ENCODE data around the gene ABHD3. TPM values are rescaled to one million over a fixed set of nuclear protein-coding genes. Genes with fewer than 3 reads are reported as not detected.
A peak's percentile ranks its signal among the peaks of the same experiment; 100 is the strongest.
"Not testable (repeated sequence)": the region's sequence is repeated elsewhere in the genome, so short reads cannot be mapped to it uniquely, and the experiment has no call there.

The ABHD3 gene
- total RNA-seq, 1 experiment from 2014 or later: 9.0 TPM

DNA sequence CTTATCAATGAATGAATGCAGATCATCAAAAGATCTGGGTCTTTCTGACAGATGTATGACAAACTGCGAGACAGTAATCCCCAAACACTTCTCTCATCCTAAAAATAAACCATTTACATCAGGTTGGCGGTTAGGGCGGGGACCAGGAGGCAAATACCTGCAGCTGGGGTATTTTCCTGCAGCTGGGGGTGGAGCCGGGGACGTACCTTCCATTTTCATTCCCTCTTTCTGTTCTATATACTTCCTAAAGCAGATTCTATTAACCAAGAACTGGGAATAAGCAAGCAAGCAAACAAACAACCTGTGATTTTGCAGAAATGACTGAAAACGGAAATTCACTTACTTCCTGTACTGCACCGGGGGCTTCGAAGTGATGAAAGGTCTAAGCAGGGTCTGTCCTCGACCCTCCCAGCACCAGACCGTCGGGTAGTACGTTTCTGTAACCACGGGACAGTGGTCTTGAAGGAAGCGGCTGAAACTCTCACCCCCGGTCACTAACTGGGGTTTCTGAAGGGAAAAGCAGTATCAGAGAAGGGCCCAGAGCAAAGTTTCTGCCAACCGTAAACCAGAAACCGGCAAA is 1.2 kb downstream of the ABHD3 start:
- no peak for DNase-seq (ENCODE audit: low read depth)

DNA sequence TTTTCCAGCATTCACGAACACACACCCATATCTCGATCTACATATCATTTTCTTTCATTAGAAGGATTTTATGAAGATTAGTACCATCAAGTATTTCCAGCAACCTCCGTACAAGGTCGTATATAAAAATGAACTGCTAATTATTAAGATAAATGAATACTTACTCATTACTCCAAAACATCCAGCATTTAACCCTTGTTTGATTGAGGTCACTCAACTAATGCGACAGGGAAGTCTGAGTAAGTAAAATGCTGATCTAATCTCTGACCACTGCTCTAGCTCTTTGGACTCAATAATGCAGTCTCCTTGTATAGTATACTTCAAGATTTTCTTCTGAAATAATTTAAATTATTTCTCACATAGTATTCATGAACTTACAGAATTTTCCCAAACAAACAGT is 2.0 kb downstream of the ABHD3 start:
- DNase-seq (ENCODE audit: low read depth): no peak

DNA sequence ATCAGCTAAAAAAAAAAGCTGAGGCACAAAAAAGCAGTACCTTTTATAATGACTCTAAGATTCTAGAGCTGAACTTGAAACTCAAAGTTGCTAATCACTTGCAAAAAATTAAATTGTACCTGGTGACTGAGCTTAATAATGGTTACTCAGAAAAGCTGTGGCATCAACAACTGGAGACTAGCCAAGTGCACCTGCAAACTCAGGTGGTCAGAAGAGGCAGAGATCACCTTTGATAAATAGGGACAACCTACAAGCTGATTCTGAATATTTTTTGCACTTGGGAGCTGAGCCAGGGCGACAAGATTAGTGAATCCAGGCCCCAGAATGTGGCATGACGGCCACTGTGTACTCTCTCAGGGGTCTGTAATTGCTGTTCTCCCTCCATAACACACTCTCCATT is 3.0 kb downstream of the ABHD3 start:
- no peak for DNase-seq (ENCODE audit: low read depth)

DNA sequence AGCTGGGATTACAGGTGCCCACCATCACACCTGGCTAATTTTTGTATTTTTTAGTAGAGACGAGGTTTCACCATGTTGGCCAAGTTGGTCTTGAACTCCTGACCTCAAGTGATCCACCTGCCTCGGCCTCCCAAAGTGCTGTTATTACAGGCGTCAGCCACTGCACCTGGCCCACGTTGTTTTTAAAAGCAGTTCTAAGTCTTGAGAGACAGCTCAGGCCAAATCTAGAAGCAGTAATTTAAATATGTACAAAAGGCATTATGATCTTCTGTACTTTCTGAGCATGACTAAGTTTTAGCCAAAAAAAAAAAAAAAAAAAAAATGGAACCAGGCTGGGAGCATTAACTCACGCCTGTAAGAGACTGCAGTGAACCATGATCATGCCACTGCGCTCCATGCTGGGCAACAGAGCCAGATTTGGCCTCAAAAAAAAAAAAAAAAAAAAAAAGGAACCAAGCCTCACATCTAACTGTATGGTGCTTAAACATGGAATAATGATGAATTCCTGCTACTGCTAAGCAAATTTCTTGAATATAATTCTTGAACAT is 4.0 kb downstream of the ABHD3 start:
- DNase-seq (ENCODE audit: low read depth): no peak

DNA sequence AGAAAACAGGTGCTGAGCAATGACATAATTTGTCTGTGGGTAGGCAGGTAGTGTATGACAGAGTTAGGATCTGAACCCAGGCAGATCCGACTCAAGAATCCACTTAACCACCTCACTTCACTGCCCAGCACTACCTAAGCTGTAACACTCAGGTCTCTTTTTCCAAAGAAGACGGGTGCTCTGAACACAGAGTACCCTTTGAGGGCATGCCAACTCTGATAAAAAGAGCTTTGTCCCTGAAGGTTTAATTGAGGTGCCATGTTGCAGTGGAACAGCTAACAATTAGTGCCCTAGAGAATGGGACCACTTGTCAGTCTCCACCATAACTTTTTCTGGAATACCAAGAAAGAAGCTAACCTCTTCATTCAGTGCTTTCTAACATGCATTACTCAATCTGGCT is 11.3 kb downstream of the ABHD3 start:
- DNase-seq (ENCODE audit: low read depth): no peak

DNA sequence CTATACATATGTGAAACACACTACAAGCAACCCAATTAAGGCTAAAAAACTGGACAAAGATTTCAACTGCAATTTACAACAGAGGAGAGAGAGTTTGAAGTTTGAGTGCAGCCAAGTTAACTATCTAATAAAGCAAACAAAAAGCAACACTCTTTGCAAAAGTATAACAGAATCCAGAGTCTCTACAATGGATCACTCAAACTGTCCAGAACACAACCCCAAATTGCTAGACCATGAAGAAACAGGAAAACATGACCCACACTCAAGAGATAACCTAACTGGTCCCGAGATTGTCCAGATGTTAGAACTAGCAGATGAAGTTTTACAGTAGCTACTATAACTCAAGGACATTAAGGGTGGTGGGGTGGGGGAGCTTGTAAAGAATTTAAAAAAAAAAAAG is 14.8 kb downstream of the ABHD3 start:
- no peak for DNase-seq (ENCODE audit: low read depth)

DNA sequence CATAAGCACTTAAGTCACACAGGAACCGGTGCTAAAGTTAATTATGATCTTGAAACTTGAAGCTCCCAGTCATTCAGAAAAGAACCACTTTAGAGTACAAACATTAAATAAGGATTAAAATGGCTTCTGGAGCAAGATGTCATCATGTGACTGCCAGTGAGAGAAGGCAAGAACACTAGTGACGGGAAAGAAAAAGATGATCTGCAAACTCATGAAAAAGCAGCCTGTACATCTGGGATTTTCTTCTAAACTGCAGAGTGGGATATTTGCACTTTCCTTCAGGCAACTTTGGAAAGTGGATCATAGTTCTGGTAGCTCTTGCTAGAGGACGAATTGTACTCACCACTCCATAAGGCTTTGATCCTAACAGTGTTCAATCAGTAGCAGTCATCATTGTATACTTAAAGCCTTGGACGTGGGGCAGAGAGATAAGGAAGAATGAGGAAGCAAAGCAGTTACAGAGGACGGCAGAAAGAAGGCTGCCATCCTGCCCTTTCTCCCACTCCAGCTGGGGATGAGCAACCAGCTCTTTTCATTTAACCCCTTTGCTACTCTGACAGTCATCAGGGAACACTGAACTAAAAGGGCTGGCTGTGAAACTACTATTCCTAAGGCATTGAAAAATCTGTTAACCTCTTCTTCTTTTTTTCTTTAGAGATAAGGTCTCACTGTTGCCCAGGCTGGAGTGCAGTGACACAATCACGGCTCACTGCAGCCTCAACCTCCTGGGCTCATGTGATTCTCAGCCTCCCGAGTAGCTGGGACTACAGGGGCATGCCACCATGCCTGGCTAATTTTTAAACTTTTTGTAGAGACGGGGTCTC is 18.1 kb downstream of the ABHD3 start:
- DNase-seq (ENCODE audit: low read depth): no peak

DNA sequence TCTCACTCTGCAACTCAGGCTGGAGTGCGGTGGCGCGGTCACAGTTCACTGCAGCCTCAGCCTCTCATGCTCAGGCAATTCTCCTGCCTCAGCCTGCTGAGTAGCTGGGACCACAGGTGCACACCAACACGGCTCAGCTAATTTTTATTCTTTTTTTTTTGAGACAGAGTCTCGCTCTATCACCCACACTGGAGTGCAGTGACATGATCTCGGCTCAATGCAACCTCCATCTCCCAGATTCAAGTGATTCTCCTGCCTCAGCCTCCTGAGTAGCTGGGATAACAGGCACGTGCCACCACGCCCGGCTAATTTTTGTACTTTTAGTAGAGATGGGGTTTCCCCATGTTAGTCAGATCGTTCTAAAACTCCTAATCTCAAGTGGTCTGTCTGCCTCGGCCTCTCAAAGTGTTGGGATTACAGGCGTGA is 19.0 kb downstream of the ABHD3 start:
- DNase-seq (ENCODE audit: low read depth): not testable (repeated sequence)

DNA sequence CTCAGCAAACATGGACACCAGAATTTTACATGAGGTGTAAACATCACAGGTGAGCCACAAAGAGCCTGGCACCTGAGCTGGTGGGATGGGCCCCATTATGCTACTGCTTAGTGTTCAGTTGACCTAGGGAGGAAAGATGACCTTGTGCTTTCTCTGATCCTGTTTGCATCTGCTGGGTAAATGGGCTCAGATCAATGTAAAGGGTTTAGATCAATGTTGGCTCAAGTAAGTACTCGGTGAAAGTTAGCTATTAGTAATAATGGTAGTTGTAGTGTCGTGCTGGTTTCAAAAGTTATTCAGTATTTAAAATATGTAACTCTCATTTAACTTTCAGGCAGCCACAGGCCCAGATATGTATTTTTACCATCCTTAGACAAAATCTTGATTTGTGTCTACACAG is 19.8 kb downstream of the ABHD3 start:
- no peak for DNase-seq (ENCODE audit: low read depth)

DNA sequence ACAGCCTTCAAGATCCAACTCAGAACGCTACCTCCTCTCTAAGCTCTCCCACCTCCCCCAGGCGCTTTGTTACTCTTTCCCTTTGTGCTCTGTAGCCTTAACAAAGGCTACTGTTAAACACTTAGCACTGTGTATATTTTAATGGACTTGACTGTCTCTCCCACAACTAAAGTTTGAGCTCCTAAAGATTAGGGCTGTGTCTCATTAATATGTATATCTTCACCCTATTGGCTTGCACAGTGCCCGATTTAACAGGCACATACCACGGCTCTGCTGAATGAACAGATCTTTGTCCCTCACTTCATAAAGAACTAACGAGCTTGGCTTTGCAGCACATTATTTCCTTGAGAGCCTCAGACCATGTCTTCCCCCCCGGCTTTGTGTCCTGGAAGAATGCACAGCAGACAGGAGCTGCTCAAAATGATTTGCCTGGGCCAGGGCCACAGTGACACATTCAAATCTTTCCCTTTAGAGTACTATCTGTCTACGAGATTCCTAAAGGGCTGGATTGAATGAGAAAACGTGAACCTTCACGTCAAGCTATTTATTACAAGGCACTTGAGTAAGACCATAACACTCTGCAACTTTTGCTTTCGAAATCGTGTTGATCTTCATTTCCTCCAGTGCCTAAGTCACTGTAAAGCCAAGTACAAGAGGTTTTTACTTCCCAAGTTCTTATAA is 22.1 kb downstream of the ABHD3 start:
- no peak for DNase-seq (ENCODE audit: low read depth)

DNA sequence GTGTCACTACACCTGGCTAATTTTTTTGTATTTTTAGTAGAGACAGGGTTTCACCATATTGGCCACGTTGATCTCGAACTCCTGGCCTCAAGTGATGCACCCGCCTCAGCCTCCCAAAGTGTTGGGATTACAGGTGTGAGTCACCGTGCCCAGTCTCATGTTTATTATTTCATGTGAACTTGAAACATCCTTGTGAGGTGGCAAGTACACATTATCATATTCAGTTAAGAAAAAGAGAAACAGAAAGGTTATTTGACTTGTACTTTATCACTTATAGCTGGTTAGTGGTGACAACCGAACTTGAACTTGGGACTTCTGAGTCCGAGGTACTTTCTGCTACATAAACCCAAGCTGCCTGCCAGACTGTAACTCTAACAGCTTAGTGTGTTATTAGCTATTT is 24.4 kb downstream of the ABHD3 start:
- DNase-seq (ENCODE audit: low read depth): no peak

DNA sequence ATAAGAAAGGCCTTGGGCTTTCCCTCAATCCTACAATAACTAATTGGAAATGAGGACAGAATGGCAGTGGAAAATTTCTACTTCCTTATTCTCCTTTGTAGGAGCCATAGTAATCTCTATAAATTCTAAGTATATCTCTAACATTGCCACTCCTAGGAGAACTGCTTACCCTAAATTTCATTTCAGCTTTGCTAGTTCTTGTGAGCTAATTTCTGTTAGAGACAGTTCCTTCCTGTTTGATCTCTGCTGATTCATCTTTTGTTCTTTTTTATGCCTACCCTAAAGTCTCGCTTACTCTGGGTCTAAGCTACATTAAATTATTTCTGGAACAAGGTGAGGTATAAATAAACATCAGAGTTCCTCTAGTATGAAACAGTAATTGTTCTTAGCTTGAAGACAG is 25.7 kb downstream of the ABHD3 start:
- DNase-seq (ENCODE audit: low read depth): no peak

DNA sequence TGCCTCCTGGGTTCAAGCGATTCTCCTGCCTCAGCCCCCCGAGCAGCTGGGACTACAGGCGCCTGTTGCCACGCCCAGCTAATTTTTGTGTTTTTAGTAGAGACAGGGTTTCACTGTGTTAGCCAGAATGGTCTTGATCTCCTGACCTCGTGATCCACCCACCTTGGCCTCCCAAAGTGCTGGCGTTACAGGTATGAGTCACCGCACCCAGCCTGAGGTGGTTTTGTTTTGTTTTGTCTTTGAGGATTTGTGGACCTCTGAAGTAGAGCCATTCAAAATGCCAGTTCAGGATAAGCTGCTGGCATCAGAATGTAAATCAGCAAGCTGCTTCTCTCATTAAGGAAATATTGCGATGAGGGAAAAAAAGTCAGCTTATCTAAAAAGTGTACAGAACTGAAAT is 29.2 kb downstream of the ABHD3 start:
- DNase-seq (ENCODE audit: low read depth): peak; percentile 68

DNA sequence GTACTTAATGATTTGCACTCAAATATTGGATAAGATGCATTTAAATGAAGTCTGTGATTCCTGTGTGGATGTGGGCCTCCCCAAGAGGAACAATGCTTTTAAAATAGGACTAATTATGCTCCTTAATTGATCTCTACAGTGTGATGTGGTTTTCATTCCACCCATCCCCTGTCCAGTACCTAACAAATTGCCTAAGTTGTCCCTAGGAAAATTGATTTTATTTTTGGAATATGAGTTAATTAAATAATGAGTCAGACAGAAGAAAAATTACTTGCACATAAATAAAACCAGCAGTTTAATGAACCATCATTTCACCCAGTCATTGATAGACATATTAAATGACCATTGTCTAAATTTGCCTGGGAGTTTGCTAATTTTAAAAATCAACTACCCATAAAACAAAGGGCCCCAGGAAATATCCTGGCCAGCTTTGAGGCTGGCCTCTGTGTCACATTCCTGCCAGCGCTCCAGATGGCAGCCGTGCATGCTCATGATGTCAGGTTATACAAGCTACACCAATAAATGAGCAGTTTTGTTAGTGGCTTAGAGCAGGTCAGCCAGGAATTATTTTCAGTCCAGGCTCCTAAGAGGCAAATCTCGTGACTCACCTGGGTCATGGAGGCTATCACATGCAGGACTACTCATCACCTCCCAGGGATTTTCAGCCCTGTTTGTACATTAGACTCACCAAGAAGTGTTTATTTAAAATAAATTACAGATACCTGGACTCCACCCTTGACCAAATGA is 31.9 kb downstream of the ABHD3 start:
- peak; percentile 78 for DNase-seq (ENCODE audit: low read depth)

DNA sequence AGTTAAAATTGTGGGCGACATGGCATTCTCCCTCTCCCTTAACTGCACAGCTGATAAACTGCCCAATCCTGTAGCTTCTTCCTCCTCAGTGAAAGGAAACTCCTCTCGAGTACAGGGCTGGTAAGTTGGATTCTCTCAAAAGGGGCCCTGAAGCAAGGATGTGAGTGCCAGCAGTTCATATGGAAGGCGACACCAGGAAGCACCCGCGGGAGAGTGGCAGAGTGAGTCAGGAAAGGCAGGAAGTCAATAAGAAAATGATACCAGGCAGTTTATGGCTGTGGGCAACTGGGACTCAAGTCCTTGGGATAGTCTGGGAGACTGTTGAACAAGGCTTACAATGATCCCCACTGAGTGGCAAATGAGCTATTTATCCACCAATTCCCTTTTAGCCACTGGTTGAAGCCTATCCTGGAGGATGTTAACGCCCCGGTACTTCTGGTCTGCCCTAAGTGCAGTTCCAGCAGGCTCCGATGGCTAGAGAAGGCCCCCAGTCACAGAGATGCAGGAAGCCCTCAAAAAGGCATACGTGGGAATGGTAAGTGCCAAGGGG is 34.8 kb downstream of the ABHD3 start:
- DNase-seq (ENCODE audit: low read depth): peak; percentile 72

DNA sequence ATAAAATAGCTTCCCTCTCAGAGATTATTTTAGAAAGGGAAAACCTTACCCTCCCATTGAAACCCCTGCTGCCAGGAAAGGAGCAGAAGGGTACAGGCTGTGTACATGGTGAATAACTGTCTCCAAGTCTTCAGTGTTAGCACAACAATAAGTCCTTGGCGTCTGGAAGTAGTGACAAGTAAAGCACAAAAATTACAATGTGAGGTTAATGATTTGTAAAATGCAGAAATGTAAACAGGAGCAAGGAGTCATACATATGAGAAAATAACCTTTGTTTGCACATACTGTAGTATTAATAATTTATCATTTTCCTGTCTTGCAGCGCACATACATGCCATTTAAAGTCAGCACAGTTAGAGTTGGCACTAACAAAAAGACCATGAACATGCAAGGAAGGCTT is 40.5 kb downstream of the ABHD3 start:
- no peak for DNase-seq (ENCODE audit: low read depth)

DNA sequence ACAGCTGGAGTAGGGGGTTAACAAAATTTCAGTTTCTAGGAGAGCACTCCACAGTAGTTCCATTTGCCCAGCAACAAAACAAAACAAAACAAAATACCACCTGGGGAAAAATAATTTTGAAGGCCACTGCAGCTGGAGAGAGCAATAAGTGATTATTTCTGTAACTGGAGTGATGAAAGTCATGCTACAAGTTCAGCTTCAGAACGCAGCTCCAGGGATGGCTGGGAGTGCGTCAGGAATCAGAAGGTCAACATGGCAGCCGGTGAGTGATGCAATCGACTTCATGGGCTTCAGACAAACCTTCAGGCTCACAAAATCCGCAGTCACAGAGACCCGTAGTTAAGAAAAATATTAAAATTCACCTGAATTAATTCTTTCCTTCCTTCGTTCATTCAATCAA is 41.0 kb downstream of the ABHD3 start:
- no peak for DNase-seq (ENCODE audit: low read depth)

DNA sequence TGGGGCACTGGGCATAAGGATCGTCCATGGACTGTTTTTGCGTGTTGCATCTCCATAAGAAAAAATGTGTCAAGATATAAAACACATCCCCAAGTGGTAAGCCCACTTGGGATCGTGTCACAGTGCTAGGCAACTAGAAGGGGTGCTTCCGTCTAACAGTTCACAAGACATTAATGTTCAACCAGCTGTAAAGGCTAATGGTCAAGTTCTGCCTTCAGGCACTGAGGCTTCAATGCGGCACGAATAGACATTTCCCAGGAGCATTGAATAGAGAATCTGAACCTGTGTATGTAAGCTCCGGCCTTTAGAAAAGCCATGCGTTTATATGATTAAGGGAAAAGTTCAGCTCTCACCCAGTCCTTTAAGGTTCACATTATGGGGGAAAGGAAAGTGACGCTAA is 42.0 kb downstream of the ABHD3 start:
- DNase-seq (ENCODE audit: low read depth): no peak

DNA sequence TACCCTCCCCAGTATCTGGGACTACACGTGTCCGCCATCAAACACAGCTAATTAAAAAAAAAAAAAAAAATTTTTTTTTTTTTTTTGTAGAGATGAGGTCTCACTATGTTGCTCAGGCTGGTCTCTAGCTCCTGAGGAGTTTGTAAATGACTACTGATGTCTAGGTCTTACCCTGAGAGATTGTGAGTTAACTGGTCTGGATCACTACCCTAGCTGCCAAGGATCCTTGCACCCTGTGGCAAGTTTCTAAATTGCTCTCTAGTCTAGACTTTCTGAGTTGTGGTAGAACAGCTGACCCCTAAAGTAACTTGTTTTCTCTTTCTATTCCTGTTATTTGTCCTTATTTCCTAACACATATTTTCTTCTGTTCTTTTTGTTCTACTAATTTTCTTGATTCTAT is 44.5 kb downstream of the ABHD3 start:
- DNase-seq (ENCODE audit: low read depth): no peak

DNA sequence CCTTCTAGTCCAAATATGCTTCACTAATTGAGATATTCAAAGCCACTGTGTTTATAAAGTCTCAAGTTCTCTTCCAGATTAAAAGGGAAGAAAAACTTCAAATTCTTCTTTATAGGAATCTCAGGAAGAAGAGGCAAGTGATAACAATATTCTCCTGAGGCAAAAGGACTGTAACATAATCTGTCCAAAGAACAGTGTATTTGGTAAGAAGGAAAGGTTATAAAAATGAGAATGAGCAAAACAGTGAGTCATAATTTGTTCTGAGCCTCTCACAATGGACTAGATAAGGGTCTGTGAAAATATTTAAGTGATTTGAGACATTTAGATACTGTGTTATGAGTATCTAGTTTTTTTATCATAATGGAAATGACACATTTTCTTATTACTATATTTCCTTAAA is 48.2 kb downstream of the ABHD3 start:
- no peak for DNase-seq (ENCODE audit: low read depth)

DNA sequence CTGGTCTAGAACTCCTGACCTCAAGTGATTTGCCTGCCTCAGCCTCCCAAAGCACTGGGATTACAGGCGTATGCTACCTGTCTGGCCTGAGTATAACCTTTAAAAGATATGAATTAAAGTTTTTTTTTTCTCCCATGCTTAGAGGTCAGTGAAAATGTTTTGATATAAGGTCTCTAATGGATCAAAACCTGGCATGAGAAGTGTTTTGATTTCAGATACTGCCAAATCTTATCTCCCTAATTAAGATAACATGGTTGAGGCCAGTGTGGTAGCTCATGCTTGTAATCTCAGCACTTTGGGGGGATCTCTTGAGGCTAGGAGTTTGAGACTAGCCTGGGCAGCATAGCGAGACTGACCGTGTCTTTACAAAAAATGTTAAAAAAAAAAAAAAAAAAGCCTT is 51.2 kb downstream of the ABHD3 start:
- no peak for DNase-seq (ENCODE audit: low read depth)

DNA sequence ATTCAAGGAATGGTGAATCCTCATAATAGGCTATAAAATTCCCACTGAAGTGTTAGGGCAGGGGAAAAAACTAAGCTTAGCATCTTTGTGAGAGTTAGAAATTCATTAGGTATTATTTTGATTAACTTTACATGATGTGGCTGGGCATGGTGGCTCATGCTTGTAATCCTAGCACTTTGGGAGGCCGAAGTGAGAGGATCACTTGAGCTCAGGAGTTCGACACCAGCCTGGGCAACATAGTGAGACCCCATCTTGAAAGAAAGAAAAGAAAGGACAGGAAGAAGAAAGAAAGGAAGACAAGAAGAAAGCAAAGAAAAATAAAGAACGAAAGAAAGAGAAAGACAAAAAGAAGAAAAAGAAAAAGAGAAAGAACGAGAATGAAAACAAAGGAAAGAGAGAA is 52.5 kb downstream of the ABHD3 start:
- DNase-seq (ENCODE audit: low read depth): no peak

Measured in Daoy (cell line).